Measurements from ENCODE around the gene THADA.

GRCh38 chr2:43302182-43302960 is 293.5 kb downstream of the THADA start:
- TF ChIP-seq CTCF (conservative IDR thresholded peaks at IDR 0.05; ENCODE audit: low read length) = no peak
- no peak for TF ChIP-seq EZH2phosphoT487 (IDR thresholded peaks at IDR 0.05; ENCODE audit: borderline replicate concordance, low read depth, low read length)

Data from OCI-LY7 (cell line).